HG03097 (cell line): Measurements from ENCODE around the gene ZRANB1.
A peak's percentile ranks its signal among the peaks of the same experiment; 100 is the strongest.
"Not testable (repeated sequence)": the region's sequence is repeated elsewhere in the genome, so short reads cannot be mapped to it uniquely, and the experiment has no call there.

Experiments
- ATAC-seq: cut with Tn5 transposase; IDR thresholded peaks from one replicate; pipeline ENCODE4 v1.9.1; 2021; ENCODE audit not compliant: unreplicated experiment, low FRiP score

Gene ZRANB1

DNA sequence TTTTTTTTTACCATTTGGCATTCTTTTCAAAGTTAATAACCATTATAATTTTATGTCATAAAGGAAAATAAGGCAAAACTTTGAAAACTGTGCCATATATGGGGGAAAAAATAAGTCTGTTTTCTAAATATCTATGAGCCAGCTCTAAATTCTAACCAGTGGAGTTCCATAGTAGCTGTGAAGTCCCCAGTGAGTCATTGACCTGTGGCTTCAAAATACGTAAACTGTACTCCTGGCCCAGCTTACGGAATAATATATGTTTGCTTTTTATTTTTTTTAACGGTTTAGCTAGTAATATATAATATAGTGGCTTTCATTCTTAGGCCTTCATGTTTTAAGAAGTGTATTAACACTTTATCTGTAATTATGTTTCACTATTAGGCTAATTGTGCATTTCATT is 20.5 kb downstream of the ZRANB1 start:
- no peak for ATAC-seq

DNA sequence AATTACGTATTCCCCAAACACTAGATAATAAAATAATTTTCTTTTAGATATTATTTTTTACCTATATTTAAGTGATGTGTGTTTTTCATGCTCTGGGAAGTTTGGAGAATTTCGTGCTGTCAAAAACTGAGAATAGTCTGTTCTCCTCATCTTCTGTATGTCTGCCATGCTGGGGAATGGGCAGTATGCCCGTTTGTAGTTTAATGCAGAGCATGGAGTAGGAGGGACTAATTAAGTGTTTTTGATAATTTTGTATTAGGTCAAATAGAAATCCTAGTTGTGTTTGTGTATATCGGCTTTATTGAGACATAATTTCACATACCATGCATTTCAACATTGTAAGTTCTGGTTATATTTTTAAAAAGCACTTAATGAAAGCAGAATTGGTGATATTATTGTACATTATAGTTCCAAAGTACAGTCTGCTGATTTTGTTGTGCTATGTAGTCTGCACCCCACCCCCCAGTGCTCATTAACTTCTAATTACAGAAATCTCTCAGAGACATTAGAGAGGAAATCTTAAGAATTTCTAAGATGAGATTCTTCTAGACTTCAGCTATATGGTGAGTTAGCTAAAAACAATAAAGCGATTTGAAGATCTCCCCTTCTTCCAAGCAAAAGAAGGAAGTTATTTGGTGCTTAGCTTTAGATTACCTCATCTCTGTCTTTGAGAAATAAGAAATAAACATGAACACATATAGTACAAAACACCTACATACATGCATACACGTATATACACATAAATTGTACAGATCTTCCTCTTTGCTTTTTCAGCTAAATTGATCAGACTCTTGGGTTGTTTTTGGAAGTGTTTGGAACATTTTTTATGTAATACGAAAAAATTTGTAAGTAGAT is 22.2 kb downstream of the ZRANB1 start:
- no peak for ATAC-seq

DNA sequence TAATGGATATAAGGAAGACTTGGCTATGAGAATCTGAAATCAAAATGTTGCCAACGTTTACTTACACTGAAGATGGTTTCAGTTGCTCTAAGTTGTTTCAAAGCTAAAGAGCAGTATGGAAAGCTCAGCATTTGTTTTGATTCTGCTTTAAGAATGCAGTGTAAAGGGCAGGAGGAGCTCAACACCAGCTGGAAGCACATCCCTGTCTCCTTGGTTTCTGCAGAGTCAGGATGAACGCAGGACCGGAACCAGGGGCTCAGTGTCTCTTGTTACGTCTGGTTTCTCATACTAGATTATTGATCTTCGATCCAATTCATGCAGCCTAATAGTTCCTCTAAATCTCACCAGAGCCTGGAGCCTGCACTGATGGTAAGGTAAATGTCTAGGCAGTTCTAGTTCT is 24.1 kb downstream of the ZRANB1 start:
- ATAC-seq: no peak

DNA sequence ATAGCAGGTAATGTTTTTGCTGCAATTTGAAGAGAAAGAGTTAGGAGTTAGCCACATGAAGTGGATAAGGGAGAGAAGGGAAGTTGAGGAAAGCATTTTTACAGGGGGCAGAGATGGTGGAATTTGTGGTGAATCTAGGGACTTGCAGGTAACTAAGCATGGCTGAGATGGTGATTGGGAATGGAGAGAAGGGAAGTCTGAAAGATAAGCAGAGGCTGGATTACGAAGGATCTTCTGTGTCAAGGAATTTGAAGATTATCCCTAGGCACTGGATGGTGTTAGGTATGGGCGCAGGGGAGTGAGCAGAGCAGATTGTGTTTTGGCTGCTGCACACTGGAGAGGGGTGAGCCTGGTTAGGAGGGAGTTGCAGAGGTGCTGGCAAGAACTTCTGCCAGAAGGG is 25.3 kb downstream of the ZRANB1 start:
- ATAC-seq: no peak

DNA sequence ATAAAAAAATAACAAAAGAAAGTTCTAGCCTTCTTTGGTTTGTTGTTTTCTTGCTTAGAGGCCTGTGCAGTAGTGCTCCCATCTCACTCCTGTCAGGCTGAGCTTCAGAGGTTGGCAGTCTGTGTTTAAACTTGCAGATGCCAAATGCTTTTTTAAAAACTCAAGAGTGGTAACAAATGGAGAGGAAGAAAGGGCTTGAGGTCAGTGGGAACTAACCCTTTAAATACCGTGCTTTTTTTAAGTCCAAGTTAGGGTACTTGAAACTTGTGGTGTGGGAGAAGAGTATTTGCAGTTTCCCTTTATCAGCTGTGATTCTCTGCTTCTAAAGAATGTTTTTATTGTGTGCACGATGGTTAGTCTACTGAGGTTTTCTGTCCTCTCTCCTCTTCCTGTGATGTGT is 29.4 kb downstream of the ZRANB1 start:
- ATAC-seq: no peak

DNA sequence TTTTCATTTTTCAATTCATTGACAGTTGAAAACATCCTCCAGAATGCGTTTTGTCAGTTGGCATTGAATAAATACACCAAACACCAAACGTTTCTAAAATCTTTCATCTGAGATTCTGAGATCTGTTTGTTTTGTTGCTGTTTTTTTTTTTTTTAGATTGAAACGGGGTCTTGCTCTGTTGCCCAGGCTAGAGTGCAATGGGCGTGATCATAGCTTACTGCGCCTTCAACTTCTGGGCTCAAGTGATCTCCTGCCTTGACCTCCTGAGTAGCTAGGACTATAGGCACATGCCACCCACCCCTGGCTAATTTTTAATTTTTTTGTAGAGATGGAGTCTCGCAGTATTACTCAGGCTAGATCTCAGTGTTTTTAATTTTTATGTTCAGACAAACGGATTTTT is 30.7 kb downstream of the ZRANB1 start:
- no peak for ATAC-seq

DNA sequence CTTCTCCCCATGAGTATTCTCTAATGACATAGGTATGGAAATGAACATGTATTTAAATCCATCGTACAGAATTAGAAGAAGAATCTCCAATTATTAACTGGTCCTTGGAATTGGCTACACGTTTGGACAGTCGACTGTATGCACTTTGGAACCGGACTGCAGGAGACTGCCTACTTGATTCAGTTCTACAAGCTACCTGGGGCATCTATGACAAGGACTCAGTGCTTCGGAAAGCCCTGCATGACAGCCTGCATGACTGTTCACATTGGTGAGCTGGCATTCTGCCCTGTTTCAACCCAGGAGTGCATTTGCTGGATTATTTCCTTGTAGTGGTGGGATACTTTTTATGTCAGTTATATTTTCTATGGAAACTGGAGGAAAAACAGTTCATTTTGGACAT is 32.2 kb downstream of the ZRANB1 start:
- ATAC-seq: no peak

DNA sequence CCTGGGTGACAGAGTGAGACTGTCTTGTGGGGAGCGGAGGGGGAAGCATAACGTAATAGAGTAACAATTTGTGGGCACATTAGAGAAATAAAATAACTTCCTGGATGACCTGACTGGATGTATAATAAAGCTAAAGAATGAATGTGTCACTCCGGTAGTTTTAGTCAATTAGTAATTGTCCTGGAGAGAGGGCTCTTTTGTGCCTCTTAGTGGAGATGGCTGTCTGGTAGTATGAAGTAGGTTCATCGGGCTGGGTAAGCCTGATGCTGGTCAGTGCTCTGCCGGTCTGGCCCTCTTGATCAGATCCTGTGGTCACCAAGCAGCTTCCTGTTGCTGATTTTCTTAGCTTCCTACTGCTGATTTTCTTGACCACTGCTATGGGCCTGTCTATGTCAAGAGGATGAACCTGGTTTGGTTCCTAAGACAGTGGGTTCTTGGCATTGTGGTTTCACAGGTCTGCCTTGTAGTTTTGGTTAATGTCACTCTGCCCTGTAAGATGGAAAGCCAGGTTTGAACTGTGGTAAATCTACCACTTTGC is 34.1 kb downstream of the ZRANB1 start:
- peak; percentile 69 for ATAC-seq

DNA sequence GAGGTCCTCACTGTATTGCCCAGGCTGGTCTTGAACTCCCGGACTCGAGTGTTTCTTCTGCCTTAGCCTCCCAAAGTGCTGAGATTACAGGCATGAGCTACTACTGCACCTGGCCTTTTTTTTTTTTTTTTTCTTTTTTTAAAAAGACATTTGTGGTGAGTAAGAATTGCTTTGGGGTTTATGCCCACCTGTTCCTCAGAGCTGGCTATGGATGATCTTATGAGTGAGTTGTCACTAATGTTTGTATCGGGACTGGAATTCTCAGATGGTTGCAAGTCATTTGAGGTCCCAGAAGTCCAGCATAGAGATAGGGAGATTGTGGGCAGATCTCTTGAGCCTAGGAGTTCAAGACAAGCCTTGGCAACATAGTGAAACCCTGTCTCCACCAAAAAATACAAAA is 35.2 kb downstream of the ZRANB1 start:
- ATAC-seq: no peak

DNA sequence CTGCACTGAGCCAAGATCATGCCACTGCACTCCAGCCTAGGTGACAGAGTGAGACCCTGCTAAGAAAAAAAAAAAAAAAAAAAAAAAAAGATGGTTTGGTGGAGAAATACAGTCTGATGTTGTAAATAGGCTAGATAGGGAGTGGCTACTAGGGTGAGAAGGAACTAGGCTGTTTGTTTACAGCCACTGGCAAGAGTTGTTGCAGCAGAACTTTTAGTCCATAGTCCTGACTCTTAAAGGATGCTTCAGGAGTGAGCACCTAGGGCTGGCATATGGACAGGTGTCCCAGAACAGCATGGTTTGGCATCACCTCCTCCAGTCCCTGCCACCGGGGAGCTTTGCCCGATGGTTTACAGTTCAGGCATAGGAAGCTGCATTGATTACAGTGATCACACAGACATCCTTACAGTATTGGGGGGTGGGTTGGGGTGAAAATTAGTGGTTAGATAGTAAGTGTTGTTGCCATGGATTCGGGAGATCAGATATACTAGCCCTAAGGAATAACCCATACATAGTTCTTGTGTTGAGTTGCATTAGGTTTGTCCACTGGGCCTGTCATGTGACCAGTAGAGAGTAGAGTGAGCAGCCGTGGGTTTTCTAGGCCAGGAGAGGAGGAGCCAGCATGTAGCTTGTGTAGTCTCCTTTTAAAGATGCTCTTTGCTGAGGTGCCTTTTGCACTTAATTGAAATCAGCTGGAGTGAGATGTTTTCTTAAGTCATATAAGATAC is 35.9 kb downstream of the ZRANB1 start:
- no peak for ATAC-seq

DNA sequence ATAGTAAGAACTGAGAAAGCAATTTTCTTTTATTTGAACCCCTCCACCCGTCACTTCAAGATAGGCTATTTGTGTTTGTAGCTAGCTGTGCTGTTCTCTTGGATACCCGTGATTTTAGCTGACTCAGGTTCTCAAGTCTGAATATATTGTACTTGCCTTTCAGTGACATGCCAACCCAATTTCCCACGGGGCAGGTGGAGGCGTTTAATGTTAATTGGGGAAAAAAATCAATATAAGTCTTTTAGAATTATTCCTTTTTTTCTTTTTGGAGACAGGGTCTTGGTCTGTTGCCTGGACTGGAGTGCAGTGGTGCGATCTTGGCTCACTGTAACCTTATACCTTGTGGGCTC is 36.4 kb downstream of the ZRANB1 start:
- no peak for ATAC-seq

DNA sequence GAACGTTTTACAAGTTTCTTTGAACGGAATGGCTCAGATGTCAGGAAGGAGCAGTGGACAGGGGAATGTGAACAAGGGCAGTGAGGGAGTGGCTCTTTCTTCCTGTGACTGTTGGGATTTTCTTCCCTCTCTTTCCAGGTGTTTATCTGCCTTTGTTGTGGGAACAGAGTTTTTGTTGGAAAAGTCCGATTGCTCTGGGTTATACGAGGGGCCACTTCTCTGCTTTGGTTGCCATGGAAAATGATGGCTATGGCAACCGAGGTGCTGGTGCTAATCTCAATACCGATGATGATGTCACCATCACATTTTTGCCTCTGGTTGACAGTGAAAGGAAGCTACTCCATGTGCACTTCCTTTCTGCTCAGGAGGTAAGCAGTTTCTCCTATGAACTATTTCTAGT is 41.4 kb downstream of the ZRANB1 start:
- no peak for ATAC-seq

DNA sequence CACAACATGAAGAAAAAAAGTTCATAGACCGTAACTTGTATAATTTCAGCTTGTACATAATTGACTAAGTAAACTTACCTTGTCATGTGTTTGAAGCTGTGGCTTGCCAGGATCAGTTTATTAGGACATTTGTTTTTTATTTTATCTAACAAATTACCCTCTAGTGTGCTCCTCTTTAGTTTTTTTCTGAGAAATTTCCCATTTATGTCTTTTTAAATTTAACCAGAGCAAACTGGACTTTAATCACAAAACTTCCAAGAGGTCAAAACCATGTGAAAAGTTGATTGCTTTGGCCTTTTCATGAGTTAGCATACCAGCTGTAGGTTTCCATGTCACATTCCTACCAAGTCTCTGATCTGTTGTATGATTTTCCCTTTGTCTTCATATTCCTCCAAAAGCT is 42.5 kb downstream of the ZRANB1 start:
- ATAC-seq: no peak

DNA sequence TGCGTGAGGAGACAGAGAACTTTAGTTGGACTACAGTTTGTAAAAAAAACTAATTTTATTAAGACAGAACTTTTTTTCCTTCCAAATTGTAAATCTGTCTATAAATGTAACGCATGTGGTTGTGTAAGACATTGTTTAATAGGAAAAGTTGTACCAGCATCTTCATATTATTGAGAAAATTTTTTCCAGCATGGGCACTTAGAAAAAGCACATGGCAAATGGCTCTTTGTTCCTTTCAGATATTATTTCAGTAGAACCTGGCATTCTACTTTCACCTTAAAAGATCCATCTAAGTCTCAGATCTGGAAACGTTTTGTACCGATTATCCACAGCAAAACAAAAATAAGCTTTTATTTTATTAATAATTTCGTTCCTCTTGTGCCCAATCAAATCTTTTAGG is 43.2 kb downstream of the ZRANB1 start:
- no peak for ATAC-seq

DNA sequence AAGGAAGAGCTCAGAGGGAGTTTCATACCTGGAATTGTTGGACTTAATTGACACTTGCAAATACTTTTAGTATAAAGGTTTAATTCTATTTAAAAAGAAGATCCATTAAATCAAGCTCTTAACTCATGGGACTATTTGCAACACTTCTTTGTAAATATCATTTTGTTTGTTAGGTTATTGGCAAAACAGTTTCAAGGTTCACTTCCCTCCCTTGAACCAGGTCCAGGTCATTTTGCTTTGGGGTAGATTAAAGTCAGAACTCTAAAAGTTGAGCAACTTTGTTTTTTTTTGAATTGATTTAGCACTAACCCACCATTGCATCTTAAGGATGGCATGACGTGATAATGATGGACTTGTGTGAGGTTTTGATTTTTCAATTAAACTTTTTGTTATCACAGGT is 45.9 kb downstream of the ZRANB1 start:
- no peak for ATAC-seq

DNA sequence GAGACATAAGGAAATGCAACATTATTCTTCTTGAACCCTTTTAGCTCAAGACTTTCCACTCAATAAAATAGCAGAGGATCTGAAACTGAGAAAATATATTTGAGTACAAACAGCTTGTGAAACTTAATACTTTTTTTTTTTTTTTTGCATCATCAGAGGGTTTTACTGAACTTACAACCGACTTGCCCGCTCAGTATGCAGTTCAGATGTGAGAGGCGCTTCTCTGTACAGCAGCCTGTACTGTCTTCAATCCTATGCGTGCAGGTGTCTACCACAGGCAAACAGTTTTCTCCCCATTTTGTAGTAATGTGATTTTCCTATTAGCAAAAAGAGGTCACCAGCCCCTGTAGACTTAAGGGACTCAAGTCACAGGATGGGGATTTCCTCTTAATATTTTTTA is 46.8 kb downstream of the ZRANB1 start:
- not testable (repeated sequence) for ATAC-seq

DNA sequence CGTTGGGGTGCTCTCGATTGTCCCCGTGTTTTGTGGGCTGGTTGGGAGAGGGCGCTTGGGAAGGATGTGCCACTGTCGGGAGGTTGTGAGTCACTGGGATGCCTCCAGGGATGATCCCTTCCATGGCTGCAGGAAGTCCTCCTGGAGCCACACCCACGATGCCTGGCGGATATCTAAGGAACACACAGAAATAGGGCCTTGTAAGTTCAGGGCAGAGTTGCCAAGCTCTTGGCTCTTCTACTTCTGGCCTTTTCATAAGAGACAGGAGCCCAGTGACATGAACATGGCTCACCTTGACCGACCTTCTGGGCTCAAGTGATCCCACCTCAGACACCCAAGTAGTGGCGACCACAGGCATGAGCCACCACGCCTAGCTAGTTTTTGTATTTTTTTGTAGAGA is 47.6 kb downstream of the ZRANB1 start:
- ATAC-seq: no peak

DNA sequence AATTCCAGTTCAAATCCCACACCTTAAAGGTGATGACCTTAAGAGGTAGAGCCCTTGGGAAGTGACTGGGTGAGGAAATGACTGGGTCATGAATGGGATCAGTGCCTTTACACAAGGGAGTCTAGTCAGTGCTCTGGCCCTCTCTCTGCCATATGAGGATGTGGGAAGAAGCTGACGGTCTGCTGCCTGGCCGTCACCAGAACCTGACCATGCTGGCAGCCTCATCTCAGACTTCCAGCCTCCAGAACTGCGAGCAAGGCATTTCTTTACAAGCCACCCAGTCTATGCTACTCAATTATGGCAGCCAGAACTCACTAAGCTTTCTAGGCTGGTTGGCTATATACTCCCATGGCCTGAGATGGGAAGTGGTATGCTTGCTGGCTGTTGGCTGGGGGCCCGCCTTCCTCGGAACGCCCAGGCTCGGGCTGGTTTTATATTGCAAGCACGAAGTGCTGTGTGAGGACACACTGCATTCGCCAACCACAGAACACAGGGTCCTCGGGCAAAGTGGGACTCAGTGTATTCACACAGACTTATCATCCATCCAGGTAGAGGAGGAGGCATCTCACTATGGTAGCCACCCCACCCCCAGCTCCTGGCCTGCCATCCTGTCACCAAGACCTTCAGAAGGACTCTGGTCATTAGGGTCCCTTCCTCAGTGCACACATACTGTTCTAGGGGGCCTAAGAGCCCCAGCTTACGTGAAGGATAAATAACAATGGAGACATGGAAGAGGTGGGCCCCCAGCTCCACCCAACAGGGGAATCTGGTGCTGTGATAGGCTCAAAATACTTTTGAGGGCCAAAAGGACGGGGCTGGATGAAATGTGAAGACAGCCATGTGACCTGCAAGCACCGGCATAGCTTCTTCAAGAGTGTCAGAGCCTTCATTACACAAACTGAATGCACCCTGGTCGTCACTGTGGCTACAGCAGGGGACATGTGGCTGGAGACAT is 49.0 kb downstream of the ZRANB1 start:
- no peak for ATAC-seq

DNA sequence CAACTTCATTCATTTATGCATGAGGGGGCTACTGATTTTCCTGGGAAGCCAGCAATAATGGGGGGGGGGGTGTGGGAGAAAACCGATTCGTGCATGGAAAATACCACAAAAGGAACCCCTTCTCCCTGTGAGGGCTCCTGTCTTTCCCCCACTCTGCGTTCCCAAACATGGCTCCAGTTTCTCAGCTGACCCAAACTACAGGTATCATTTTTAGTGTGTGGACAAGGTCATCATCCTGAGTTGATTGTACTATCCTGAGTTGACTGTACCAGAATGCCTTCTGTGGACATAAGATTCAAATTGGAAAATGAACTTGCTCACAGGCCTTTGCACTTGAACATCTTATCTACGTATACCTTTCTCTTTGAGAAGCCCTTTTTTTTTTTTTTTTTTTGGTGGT is 49.9 kb downstream of the ZRANB1 start:
- ATAC-seq: no peak

DNA sequence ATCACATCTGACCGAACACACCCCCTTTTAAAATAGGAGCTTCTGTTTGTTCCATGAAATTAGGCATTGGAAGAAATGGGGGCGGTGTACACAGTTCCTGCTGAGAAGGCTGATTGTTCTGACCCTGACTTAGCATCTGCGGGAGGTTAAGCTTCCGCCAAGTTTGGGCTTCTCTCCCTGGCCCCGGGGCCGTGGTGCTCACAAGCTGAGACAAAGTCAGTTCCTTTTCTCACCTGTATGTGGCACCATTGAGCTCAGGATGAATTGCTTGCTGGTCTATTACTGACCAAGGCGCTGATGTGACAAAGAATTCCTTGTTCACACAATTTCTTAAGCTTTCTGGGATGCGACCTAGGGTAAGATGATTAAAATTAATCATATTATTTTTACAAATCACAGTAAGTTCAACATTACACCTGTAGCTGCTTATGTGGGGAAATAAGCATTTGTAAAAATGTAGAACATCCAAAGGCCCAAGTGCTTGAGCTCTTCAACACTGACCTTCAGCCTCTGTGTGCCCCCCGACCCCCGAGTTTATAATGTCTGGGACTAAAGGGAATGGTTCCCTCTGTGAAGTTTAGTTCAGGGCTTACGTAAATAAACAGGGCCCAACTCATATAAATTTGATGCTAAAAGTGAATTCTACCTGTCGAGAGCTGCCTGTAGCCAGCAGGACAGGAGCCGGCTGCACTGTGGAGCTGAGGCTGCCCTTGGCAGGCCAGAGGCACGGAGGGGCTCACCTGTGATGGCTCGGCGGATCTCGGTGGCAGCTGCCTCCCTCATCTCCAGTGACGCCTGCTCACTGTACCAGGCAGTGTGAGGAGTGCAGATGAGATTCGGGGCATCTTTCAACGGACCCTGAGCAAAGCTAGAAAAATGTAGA is 50.8 kb downstream of the ZRANB1 start:
- no peak for ATAC-seq
